Activated naive CD4-positive, alpha-beta T cell treated with anti-CD3 and anti-CD28 coated beads, Interleukin-2, amount 10 ng/mL, durations not matched to agents 7 days and 5 days (primary cell): ENCODE results near the gene HAND1.
A peak's percentile ranks its signal among the peaks of the same experiment; 100 is the strongest.

ENCODE experiments used
- CTCF ChIA-PET: fragments of 350-600 bp; sonication (Branson Sonifier 250); formaldehyde crosslinking; loops from one replicate; lab custom pipeline; 2021; ENCODE audit warnings: antibody characterized with exemption; lab: Charles Lee
- DNase-seq: peaks from one replicate; pipeline ENCODE4 v3.0.0-alpha.2; 2020
- H3K27ac Mint-ChIP-seq: one replicate; pipeline ENCODE4 v1.8.0; 2021; ENCODE audit warnings: mild to moderate bottlenecking, moderate library complexity, mixed read lengths
- H3K27me3 Mint-ChIP-seq: one replicate; pipeline ENCODE4 v1.8.0; 2021; ENCODE audit warnings: mild to moderate bottlenecking, mixed read lengths
- H3K36me3 Mint-ChIP-seq: one replicate; pipeline ENCODE4 v1.8.0; 2021; ENCODE audit warnings: mixed read lengths
- H3K4me1 Mint-ChIP-seq: one replicate; pipeline ENCODE4 v1.8.0; 2021; ENCODE audit warnings: mixed read lengths
- H3K4me3 Mint-ChIP-seq: one replicate; pipeline ENCODE4 v1.8.0; 2021; ENCODE audit warnings: mild to moderate bottlenecking, moderate library complexity, mixed read lengths
- H3K9me3 Mint-ChIP-seq: one replicate; pipeline ENCODE4 v1.8.0; 2021; ENCODE audit warnings: mixed read lengths

HAND1 gene

GRCh38 chr5:154479160-154479943 lies 1.3 kb upstream of the HAND1 start:
- DNase-seq = no peak
- Mint-ChIP-seq H3K4me1 (peaks cover 27% of the 10 kb centered on the region), H3K27ac (peak overlapping the region; percentile 75), H3K36me3 (no peaks in the 10 kb centered on the region), H3K27me3 (peaks cover 100% of the 10 kb centered on the region), H3K9me3 (no peaks in the 10 kb centered on the region), H3K4me3 (no peak overlapping the region)
- CTCF ChIA-PET = no interaction called here

- peaks cover 100% of the 10 kb centered on the region for H3K27me3 Mint-ChIP-seq
- H3K4me1 Mint-ChIP-seq = peaks cover 32% of the 10 kb centered on the region
- H3K4me3 Mint-ChIP-seq = no peak overlapping the region
- H3K27ac Mint-ChIP-seq = peak overlapping the region; percentile 75
- no peaks in the 10 kb centered on the region for H3K36me3 Mint-ChIP-seq
- DNase-seq = no peak
- CTCF ChIA-PET = no interaction called here
- no peaks in the 10 kb centered on the region for H3K9me3 Mint-ChIP-seq
Observed at GRCh38 chr5:154478752-154479159, 729 bp upstream of the HAND1 start.

- peaks cover 35% of the 10 kb centered on the region for H3K4me1 Mint-ChIP-seq
- H3K27me3 Mint-ChIP-seq = peaks cover 100% of the 10 kb centered on the region
- H3K9me3 Mint-ChIP-seq = no peaks in the 10 kb centered on the region
- DNase-seq = no peak
- H3K4me3 Mint-ChIP-seq = no peak overlapping the region
- CTCF ChIA-PET = no interaction called here
- H3K36me3 Mint-ChIP-seq = no peaks in the 10 kb centered on the region
- H3K27ac Mint-ChIP-seq = peak overlapping the region; percentile 36
Observed at GRCh38 chr5:154477382-154478223, 424 bp downstream of the HAND1 start.

GRCh38 chr5:154476354-154477205 lies 1.4 kb downstream of the HAND1 start:
- Mint-ChIP-seq H3K4me1 (peaks cover 36% of the 10 kb centered on the region), H3K27me3 (peaks cover 95% of the 10 kb centered on the region), H3K4me3 (no peak overlapping the region), H3K9me3 (no peaks in the 10 kb centered on the region), H3K36me3 (no peaks in the 10 kb centered on the region), H3K27ac (peak overlapping the region; percentile 39)
- CTCF ChIA-PET = no interaction called here
- no peak for DNase-seq

GRCh38 chr5:154475591-154476353 lies 2.3 kb downstream of the HAND1 start:
- Mint-ChIP-seq H3K4me1 (peaks cover 39% of the 10 kb centered on the region), H3K9me3 (no peaks in the 10 kb centered on the region), H3K36me3 (no peaks in the 10 kb centered on the region), H3K27me3 (peaks cover 95% of the 10 kb centered on the region), H3K4me3 (peak overlapping the region; percentile 11), H3K27ac (peak overlapping the region; percentile 73)
- DNase-seq = no peak
- CTCF ChIA-PET = no interaction called here

- peaks cover 94% of the 10 kb centered on the region for H3K27me3 Mint-ChIP-seq
- DNase-seq = no peak
- H3K36me3 Mint-ChIP-seq = no peaks in the 10 kb centered on the region
- peaks cover 39% of the 10 kb centered on the region for H3K4me1 Mint-ChIP-seq
- H3K27ac Mint-ChIP-seq = peak overlapping the region; percentile 64
- CTCF ChIA-PET = no interaction called here
- H3K9me3 Mint-ChIP-seq = no peaks in the 10 kb centered on the region
- H3K4me3 Mint-ChIP-seq = peak overlapping the region; percentile 27
Observed at GRCh38 chr5:154474396-154475334, 3.4 kb downstream of the HAND1 start.

- H3K36me3 Mint-ChIP-seq = no peaks in the 10 kb centered on the region
- H3K4me3 Mint-ChIP-seq = no peak overlapping the region
- no peaks in the 10 kb centered on the region for H3K9me3 Mint-ChIP-seq
- H3K27ac Mint-ChIP-seq = peak overlapping the region; percentile 64
- H3K4me1 Mint-ChIP-seq = peaks cover 37% of the 10 kb centered on the region
- peaks cover 94% of the 10 kb centered on the region for H3K27me3 Mint-ChIP-seq
- no peak for DNase-seq
- CTCF ChIA-PET = no interaction called here
Observed at GRCh38 chr5:154473581-154474283, 4.3 kb downstream of the HAND1 start.

- no peak overlapping the region for H3K27ac Mint-ChIP-seq
- H3K36me3 Mint-ChIP-seq = no peaks in the 10 kb centered on the region
- H3K4me1 Mint-ChIP-seq = peaks cover 37% of the 10 kb centered on the region
- CTCF ChIA-PET = interaction anchor here (1.6 kb wide), 1 partner anchor 137 kb away, joined by 4 read pairs; no protein-coding TSS in a partner anchor
- DNase-seq = no peak
- peaks cover 94% of the 10 kb centered on the region for H3K27me3 Mint-ChIP-seq
- H3K9me3 Mint-ChIP-seq = no peaks in the 10 kb centered on the region
- H3K4me3 Mint-ChIP-seq = no peak overlapping the region
Observed at GRCh38 chr5:154472871-154473580, 5.0 kb downstream of the HAND1 start.

GRCh38 chr5:154470947-154471870 lies 6.8 kb downstream of the HAND1 start:
- H3K4me1 Mint-ChIP-seq = peaks cover 27% of the 10 kb centered on the region
- no peak overlapping the region for H3K27ac Mint-ChIP-seq
- no peak overlapping the region for H3K4me3 Mint-ChIP-seq
- no peaks in the 10 kb centered on the region for H3K36me3 Mint-ChIP-seq
- H3K27me3 Mint-ChIP-seq = peaks cover 90% of the 10 kb centered on the region
- no peaks in the 10 kb centered on the region for H3K9me3 Mint-ChIP-seq
- CTCF ChIA-PET = interaction anchor here (1.5 to 1.6 kb wide), 2 partner anchors 49 to 139 kb away, joined by 3 to 4 read pairs; no protein-coding TSS in a partner anchor
- no peak for DNase-seq

GRCh38 chr5:154470137-154470536 lies 7.9 kb downstream of the HAND1 start:
- H3K36me3 Mint-ChIP-seq = no peaks in the 10 kb centered on the region
- peaks cover 82% of the 10 kb centered on the region for H3K27me3 Mint-ChIP-seq
- DNase-seq = no peak
- no peaks in the 10 kb centered on the region for H3K9me3 Mint-ChIP-seq
- H3K27ac Mint-ChIP-seq = no peak overlapping the region
- CTCF ChIA-PET = no interaction called here
- H3K4me3 Mint-ChIP-seq = no peak overlapping the region
- peaks cover 20% of the 10 kb centered on the region for H3K4me1 Mint-ChIP-seq
